HCT116 (cell line): Measurements from ENCODE around the gene OSTF1. TPM values are rescaled to one million over a fixed set of nuclear protein-coding genes. Genes with fewer than 3 reads are reported as not detected.

ENCODE experiments used
- ATAC-seq: fragments of 200-7000 bp; cut with Tn5 transposase; 2 replicates; pipeline ENCODE4 v1.9.1; 2020; ENCODE audit warnings: mild to moderate bottlenecking, moderate library complexity
- BruUV-seq: library from RNA; stranded (reverse); fragments of 400-500 nt; replicated peaks from 2 replicates; lab custom pipeline; 2021; lab: Mats Ljungman, UMichigan
- CTCF ChIA-PET: fragments of 300-600 bp; sonication (Branson Sonifier 250); formaldehyde crosslinking; loops from one replicate; lab custom pipeline; 2021; ENCODE audit warnings: antibody characterized with exemption; lab: Charles Lee
- POLR2A ChIA-PET: fragments of 300-600, 350-600 bp; sonication (Branson Sonifier 250); formaldehyde crosslinking; loops from one replicate; lab custom pipeline; 2021; ENCODE audit warnings: antibody characterized with exemption; lab: Charles Lee
- RAD21 ChIA-PET, 2 experiments: fragments of 300-600 bp; sonication (Branson Sonifier 250); formaldehyde crosslinking; loops; one replicate each; lab custom pipeline; 2023; ENCODE audit warnings: low total read pairs in 2 of 2; ENCODE audit not compliant: uncharacterized antibody in 2 of 2, unreplicated experiment in 2 of 2, low non-redundant PET in 1 of 2; lab: Charles Lee
- DNase-seq: peaks from one replicate; pipeline ENCODE4 v3.0.0-alpha.2; 2010; ENCODE audit warnings: low read depth, low spot score
- H2AFZ ChIP-seq: fragments of 200-600 bp; shearing (Covaris generic), sonication (generic); 2 replicates; pipeline ENCODE4 v1.6.1; 2017; ENCODE audit warnings: low read depth, mixed run types, mixed read lengths, antibody characterized with exemption, low read length; ENCODE audit not compliant: poor library complexity, severe bottlenecking
- H3K27ac ChIP-seq: 2 replicates; pipeline ENCODE4 v1.5.1; 2012; ENCODE audit warnings: low read depth, low read length
- H3K27me3 ChIP-seq: fragments of 200-600 bp; sonication (generic); 2 replicates; pipeline ENCODE4 v1.6.1; 2016; ENCODE audit warnings: mixed run types, low read length, mixed read lengths; ENCODE audit not compliant: insufficient read depth
- H3K36me3 ChIP-seq, 2 experiments: fragments of 200-500 bp in 1 of 2; fragments of 200-600 bp in 1 of 2; sonication (Bioruptor generic) in 1 of 2; sonication (generic) in 1 of 2; 2 replicates each; pipeline versions ENCODE4 v1.5.1 to v1.6.1; 2014 to 2016; ENCODE audit warnings: low read length in 2 of 2, inconsistent platforms in 1 of 2, mixed read lengths in 1 of 2, mixed run types in 1 of 2; ENCODE audit not compliant: insufficient read depth in 2 of 2, control insufficient read depth in 1 of 2
- H3K4me1 ChIP-seq, 2 experiments: fragments of 200-600 bp in 1 of 2; sonication (generic) in 1 of 2; 2 replicates each; pipeline versions ENCODE4 v1.5.1 to v1.6.1; 2012 to 2017; ENCODE audit warnings: low read length in 2 of 2, inconsistent platforms in 1 of 2, mild to moderate bottlenecking in 1 of 2, mixed read lengths in 1 of 2, mixed run types in 1 of 2, moderate library complexity in 1 of 2; ENCODE audit not compliant: insufficient read depth in 2 of 2, control insufficient read depth in 1 of 2
- H3K4me2 ChIP-seq: fragments of 200-600 bp; sonication (generic); 2 replicates; pipeline ENCODE4 v1.6.1; 2017; ENCODE audit warnings: mixed run types, low read length, mixed read lengths
- H3K4me3 ChIP-seq, 2 experiments: fragments of 200-600 bp in 1 of 2; sonication (generic) in 1 of 2; replicated peaks in 1 of 2; 2 replicates each; pipeline ENCODE4 v1.5.1; 2011 to 2016; ENCODE audit warnings: low read length in 2 of 2, control low read depth in 1 of 2, low read depth in 1 of 2, mild to moderate bottlenecking in 1 of 2, mixed read lengths in 1 of 2, mixed run types in 1 of 2
- H3K79me2 ChIP-seq: fragments of 200-600 bp; sonication (generic); 2 replicates; pipeline ENCODE4 v1.6.1; 2017; ENCODE audit warnings: mild to moderate bottlenecking, mixed run types, low read length, moderate library complexity, mixed read lengths; ENCODE audit not compliant: insufficient read depth
- H3K9ac ChIP-seq: fragments of 200-600 bp; sonication (generic); 2 replicates; pipeline ENCODE4 v1.6.1; 2016; ENCODE audit warnings: low read length, mixed read lengths
- H3K9me2 ChIP-seq: fragments of 200-600 bp; sonication (generic), shearing (Covaris generic); 2 replicates; pipeline ENCODE4 v1.6.1; 2017; ENCODE audit warnings: mixed run types, mild to moderate bottlenecking, moderate library complexity; ENCODE audit not compliant: insufficient read depth
- H3K9me3 ChIP-seq, 2 experiments: fragments of 200-500 bp in 1 of 2; fragments of 200-600 bp in 1 of 2; sonication (Bioruptor generic) in 1 of 2; sonication (generic) in 1 of 2; 2 replicates each; pipeline ENCODE4 v1.6.1; 2014 to 2017; ENCODE audit warnings: low read length in 2 of 2, mixed read lengths in 2 of 2, inconsistent platforms in 1 of 2, low read depth in 1 of 2, mild to moderate bottlenecking in 1 of 2, mixed run types in 1 of 2, moderate library complexity in 1 of 2; ENCODE audit not compliant: control insufficient read depth in 1 of 2, insufficient read depth in 1 of 2
- H4K20me1 ChIP-seq: fragments of 200-600 bp; sonication (generic), shearing (Covaris generic); 2 replicates; pipeline ENCODE4 v1.6.1; 2017; ENCODE audit warnings: mixed run types, mild to moderate bottlenecking, moderate library complexity; ENCODE audit not compliant: insufficient read depth
- EZH2phosphoT487 ChIP-seq: fragments of 200-600 bp; IDR thresholded peaks from 2 replicates; pipeline ENCODE4 v1.6.1; 2018; ENCODE audit warnings: antibody characterized with exemption, borderline replicate concordance
- JUND ChIP-seq: IDR thresholded peaks from 2 replicates; pipeline ENCODE4 v1.6.1; 2012
- SP1 ChIP-seq: IDR thresholded peaks from 2 replicates; pipeline ENCODE4 v1.6.1; 2012; ENCODE audit warnings: low read depth
- SRF ChIP-seq: IDR thresholded peaks from 2 replicates; pipeline ENCODE4 v1.6.1; 2012; ENCODE audit warnings: low read depth
- YY1 ChIP-seq: IDR thresholded peaks from 2 replicates; pipeline ENCODE4 v1.6.1; 2011; ENCODE audit warnings: low read length, low read depth, moderate library complexity, mild to moderate bottlenecking; ENCODE audit not compliant: insufficient replicate concordance; ENCODE audit errors: extremely low read depth
- ZFX ChIP-seq: fragments of 450-650 bp; IDR thresholded peaks from 2 replicates; pipeline ENCODE4 v1.6.1; 2017
- intact Hi-C: fragments of 100-400 bp; cut with micrococcal nuclease; formaldehyde crosslinking; loops from 2 replicates; pipeline ENCODE4 v1.10.0; 2022
- total RNA-seq: library from RNA; stranded (reverse); gene quantifications from one replicate; pipeline ENCODE4 v1.2.1, GENCODE V29; 2021; ENCODE audit not compliant: unreplicated experiment
- TF ChIP-seq, protein P1 (sequence below): IDR thresholded peaks from 2 replicates; pipeline ENCODE4 v1.6.1; 2012; ENCODE audit warnings: low read depth
- TF ChIP-seq, protein P2 (sequence below): IDR thresholded peaks from 2 replicates; pipeline ENCODE4 v1.6.1; 2012

Gene OSTF1
- total RNA-seq, 1 experiment from 2014 or later: 20.7 TPM

DNA sequence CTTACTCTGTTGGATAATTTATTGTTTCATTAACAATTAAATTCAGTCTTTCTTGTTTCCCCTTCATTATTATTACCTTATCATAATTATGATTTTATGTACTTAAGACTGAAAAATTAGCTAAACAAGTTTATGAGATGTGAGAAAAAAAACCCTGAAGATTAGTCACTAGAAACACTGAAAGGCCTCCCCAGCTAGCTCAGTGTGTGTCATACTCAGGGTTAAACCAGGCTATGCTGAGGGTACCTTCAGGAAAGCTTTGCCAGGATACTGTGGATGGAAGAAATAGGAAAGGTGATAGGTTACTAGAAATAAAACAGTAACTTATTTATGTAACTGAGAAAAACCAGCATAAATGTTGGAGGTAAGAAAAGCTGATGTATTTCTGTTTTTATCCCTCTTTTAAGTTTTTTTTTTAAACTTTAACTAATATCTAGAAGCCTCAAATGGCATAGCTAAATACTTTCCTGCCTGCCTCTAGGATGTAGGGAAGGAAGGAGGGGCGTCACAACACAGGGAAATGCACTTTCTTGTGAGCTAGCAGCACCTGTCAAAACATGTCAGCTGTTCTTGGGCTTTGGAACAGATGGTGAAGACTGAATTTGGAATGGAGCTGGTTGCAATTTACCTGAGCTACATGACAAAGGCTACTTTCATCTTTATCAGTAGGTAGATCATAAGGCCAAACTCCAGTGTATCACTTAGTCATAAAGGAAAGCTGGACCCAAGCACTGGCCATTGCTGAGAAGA, 24.6 kb upstream of the OSTF1 start:
- H3K27ac ChIP-seq: no peak overlapping the region
- intact Hi-C loops: no loop called here
- H2AFZ ChIP-seq: no peak overlapping the region
- no peaks in the 10 kb centered on the region for H3K36me3 ChIP-seq
- BruUV-seq: no TSS peak
- no peaks in the 10 kb centered on the region for H3K9me2 ChIP-seq
- no peaks in the 10 kb centered on the region for H3K4me1 ChIP-seq
- H3K79me2 ChIP-seq: no peaks in the 10 kb centered on the region
- no peaks in the 10 kb centered on the region for H4K20me1 ChIP-seq
- ChIA-PET POLR2A (interaction anchor here (0.9 to 1.3 kb wide), 2 partner anchors 24 to 35 kb away, joined by 3 to 5 read pairs; partner anchors contain the start of genes CARNMT1, NMRK1 and OSTF1), CTCF (interaction anchor here (1.2 kb wide), 1 partner anchor 35 kb away, joined by 3 read pairs; the partner anchor contains the start of gene CARNMT1), RAD21 (no interaction called here)
- no peaks in the 10 kb centered on the region for H3K27me3 ChIP-seq
- no peak for DNase-seq
- H3K4me3 ChIP-seq: no peak overlapping the region
- no peak overlapping the region for H3K9ac ChIP-seq
- no peak overlapping the region for H3K4me2 ChIP-seq
- no peaks in the 10 kb centered on the region for H3K9me3 ChIP-seq
- TF ChIP-seq, protein P1, sequence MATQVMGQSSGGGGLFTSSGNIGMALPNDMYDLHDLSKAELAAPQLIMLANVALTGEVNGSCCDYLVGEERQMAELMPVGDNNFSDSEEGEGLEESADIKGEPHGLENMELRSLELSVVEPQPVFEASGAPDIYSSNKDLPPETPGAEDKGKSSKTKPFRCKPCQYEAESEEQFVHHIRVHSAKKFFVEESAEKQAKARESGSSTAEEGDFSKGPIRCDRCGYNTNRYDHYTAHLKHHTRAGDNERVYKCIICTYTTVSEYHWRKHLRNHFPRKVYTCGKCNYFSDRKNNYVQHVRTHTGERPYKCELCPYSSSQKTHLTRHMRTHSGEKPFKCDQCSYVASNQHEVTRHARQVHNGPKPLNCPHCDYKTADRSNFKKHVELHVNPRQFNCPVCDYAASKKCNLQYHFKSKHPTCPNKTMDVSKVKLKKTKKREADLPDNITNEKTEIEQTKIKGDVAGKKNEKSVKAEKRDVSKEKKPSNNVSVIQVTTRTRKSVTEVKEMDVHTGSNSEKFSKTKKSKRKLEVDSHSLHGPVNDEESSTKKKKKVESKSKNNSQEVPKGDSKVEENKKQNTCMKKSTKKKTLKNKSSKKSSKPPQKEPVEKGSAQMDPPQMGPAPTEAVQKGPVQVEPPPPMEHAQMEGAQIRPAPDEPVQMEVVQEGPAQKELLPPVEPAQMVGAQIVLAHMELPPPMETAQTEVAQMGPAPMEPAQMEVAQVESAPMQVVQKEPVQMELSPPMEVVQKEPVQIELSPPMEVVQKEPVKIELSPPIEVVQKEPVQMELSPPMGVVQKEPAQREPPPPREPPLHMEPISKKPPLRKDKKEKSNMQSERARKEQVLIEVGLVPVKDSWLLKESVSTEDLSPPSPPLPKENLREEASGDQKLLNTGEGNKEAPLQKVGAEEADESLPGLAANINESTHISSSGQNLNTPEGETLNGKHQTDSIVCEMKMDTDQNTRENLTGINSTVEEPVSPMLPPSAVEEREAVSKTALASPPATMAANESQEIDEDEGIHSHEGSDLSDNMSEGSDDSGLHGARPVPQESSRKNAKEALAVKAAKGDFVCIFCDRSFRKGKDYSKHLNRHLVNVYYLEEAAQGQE: no peak
- no peak for TF ChIP-seq EZH2phosphoT487
- TF ChIP-seq YY1: no peak
- TF ChIP-seq JUND: no peak
- no peak for TF ChIP-seq SP1
- TF ChIP-seq SRF: no peak
- TF ChIP-seq, protein P2, sequence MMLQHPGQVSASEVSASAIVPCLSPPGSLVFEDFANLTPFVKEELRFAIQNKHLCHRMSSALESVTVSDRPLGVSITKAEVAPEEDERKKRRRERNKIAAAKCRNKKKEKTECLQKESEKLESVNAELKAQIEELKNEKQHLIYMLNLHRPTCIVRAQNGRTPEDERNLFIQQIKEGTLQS: no peak
- no peak for TF ChIP-seq ZFX
- ATAC-seq: no peak
